Cardiac septum (tissue), 1 donor: Measurements from ENCODE around the gene ABCA2. TPM values are rescaled to one million over a fixed set of nuclear protein-coding genes. Genes with fewer than 3 reads are reported as not detected.

Experiments used
- DNase-seq: peaks from one replicate; pipeline ENCODE4 v3.0.0-alpha.2; 2020; ENCODE audit warnings: low spot score
- intact Hi-C: fragments of 100-400 bp; cut with DNase I; formaldehyde crosslinking; loops from one replicate; pipeline ENCODE4 v1.14.0; 2022
- total RNA-seq: library from RNA; stranded (reverse); fragmentation: NEBNext Ultra II Directional; extraction: Animal tissue kit (Norgen Biotek cat#: 25700); gene quantifications from one replicate; pipeline ENCODE4 v1.2.1, GENCODE V29; 2021
- donor health status: DM: no; HTN: no; CAD: no.

The ABCA2 gene
- total RNA-seq, 1 donor from 2014 or later, result 41.5 TPM

- DNase-seq, result peak; percentile 85
- intact Hi-C loops, result loop anchor here (2.0 kb wide), 1 partner anchor 16 kb away; the partner anchor contains the start of gene PAXX
Measured at GRCh38 chr9:136977223-136977622, 50.8 kb downstream of the ABCA2 start, which contains the start of gene PTGDS. PTGDS (plus strand) TSS chr9:136977504; CDS start chr9:136977579, 75 bp downstream.

DNA sequence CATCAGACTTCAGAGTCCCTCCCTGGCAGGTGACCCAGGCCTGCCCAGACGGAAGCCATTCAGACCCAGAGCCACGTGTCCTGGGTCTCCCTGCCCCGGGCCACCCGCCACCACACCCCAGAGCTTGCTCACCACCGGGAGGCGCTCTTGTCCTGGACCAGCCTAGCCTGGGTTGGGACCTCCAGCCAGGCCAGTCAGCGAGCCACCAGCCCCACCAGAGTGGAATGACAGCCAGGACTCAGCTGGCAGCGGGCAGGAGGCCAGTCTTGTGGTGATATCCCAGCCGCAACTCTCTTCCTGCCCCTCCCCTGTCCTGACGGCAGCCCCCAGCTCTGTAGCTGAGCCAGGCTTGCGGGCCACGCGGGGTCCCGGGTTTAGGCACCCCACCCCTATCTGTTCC lies 52.4 kb downstream of the ABCA2 start:
- DNase-seq, result no peak
- intact Hi-C loops, result loop anchor here (2.0 kb wide), 2 partner anchors 17 to 23 kb away; partner anchors contain the start of genes LCN12 and PAXX

DNA sequence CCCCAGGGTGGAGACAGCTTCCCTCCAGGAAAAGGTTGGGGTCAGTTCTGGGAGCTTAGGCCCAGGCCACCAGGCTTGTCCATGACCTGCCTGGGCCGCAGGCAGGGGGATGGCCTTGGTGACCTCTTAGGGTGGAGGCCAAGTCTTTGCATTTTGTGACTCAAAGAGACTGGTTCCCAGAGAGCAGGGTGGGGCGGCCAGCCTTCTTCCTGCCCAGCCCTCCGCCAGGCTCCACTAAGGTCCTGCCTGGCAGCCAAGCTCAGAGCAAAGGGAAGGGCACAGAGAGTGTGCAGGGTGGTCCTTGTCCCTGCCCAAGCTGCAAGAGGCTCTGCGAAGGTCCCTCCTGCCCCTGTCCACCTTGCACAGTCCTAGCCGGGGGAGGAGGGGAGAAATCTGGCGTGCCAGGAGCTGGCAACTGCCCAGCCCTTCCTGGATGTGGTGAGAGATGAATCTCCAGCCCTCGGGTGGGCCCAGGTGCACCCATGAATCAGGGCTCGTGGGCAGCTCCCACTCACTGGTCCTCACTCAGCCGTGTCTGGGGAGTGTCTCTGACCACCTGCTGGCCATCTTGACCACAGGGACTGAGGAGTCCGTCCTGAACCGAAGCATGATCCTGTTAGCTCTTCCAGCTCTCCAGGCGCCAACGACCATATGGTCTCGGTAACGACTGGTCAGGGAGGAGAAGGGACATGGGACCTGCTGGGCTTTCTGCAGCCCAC lies 53.1 kb downstream of the ABCA2 start:
- DNase-seq, result no peak
- intact Hi-C loops, result loop anchor here (2.0 kb wide), 1 partner anchor 22 kb away; the partner anchor contains the start of gene LCN12

DNA sequence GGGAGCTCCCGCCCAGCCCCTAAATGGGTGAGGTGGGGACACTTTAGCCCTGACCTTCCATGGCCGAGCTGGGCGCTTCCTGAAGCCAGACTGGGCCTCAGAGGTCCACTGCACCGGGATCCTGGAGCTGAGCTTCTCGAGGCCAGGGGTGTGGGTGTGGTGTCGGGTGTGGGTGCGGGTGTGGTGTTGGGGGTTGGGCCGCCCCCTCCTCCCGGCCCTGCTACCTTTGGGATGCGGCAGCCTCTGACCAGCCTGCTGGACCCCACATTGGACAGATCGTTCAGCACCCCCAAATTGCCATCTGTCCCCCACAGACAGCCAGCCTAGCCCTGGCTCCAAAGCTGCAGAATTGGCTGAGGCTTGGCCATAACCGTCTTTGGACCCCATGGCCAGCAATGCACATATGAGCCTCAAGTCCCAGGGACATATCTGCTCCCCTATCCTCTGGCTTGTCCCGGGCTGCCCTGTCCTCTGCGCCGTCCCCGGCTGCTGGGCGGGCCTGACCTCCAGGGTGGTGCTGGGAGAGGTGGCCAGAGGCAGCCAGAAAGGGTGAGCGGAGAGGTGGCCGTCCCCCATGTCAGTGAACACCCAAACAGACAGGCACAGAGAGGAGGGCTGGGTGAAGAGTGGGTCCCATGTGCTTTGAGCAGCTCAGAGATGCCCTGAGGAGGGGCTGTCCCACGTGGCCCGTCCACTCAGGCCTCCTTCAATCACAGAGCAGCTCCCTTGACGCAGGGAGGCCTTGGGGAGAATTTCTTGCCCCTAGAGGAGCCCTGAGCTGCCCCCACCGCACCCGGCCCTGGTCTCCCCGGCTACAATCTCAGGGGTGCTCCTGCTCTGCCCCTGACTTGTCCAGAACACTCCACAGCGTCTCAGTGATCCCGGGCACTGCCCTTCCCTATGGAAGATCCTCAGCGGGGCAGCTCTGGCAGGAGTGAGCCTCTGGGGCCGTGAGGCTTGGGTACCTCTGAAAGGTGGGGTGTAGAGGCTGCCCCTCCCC lies 54.1 kb downstream of the ABCA2 start:
- DNase-seq, result no peak
- intact Hi-C loops, result loop anchor here (2.0 kb wide), 1 partner anchor 21 kb away; the partner anchor contains the start of gene LCN12

GRCh38 chr9:136972743-136973142 lies 55.3 kb downstream of the ABCA2 start:
- intact Hi-C loops, result no loop called here
- DNase-seq, result no peak

GRCh38 chr9:136972335-136972734 lies 55.7 kb downstream of the ABCA2 start:
- DNase-seq, result no peak
- intact Hi-C loops, result no loop called here

DNA sequence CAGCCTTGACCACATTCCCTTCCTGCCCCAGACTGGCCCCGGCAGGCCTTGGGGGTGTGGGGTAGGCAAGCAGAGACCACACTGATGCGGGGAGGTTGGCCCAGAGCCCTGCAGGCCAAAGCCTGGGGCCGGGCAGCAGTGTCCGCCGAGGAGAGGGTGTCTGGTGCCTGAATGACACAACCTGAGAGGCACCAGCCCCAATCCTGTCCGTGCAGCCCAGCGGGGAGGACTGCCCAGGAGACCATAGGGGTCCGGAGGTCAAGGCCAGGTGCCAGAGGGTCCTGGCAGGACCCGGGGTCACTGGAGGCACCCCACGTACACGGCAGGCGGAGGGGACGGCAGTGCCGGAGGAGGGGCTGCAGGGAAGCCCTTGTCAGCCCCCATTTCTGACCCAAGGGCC lies 56.3 kb downstream of the ABCA2 start:
- intact Hi-C loops, result no loop called here
- no peak for DNase-seq

DNA sequence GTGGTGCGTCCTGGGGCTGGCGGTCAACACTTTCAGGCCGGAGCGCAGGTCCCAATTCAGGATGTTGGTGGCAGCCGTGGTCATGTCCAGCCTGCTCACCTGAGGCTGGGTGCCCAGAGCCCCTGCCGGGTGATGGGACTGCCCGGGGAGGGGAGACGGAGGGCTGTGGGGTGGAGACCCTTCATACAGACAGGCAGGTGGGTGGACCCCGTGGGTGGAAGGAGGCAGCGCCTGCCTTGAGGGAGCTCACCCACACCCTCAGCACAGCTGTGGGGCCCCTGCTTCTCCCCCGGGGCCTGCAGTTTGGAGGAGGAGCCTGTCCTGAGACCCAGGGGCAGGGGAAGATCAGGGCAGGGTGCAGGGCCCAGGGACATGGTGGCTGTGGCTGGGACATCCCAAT lies 57.7 kb downstream of the ABCA2 start:
- DNase-seq, result no peak
- intact Hi-C loops, result no loop called here

- intact Hi-C loops, result no loop called here
- DNase-seq, result no peak
Measured at GRCh38 chr9:136969774-136970173, 58.3 kb downstream of the ABCA2 start.

DNA sequence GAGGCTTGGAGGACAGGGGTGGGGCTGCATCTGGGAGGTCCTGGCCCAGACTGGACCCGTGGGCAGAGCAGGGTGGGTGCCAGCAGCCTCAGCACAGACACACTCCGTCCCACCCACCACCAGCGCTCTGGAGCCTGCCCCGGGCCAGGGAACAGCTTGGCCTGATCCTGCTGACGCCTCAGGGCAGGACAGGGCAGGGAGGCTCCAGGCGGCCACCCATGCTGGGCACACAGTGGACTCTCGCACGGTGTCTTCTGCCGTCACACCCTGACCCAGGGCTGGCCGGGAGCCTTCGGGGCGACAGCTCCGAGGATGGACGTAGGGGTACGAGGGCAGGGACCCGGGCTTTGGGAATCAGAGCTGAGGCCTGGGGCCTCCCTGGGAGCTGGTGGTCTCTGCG lies 58.9 kb downstream of the ABCA2 start:
- DNase-seq, result no peak
- intact Hi-C loops, result no loop called here

DNA sequence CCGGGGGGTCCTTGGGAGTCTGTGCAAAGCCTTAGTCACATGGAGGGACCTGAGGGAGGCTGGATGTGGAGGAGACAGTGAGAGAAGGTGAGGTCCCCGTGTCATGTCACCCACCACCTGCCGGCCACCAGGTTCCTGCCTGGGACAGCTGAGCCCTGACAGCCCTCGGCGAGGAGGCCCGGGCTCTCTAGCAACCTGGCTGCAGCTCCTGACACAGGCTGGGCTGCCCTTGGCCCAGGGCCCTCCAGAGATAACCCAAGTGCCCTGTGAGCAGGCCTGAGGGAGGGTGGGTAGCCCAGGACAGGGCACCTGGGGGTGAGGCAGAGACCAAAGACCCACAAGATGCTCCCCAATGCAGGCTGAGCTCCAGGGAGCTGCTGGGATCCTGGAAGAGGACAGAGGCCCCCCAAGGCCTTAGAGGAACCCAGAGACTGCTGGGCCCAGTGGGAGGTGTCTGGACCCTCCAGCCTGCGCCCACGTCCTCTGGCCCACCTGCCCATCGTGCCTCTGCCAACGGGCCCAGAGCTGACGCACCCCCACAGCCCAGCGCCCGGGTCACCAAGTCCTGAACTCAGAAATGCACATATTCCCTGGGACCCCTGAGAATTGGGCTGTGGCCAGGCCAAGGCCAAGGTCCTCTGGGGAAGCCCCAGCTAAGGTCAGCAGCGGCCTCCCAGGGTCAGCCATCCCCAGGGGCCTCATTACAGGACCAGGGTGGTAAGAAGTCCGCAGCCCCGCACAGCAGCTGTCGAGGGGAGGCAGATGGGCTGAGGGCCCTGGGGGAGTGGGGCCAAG lies 59.5 kb downstream of the ABCA2 start:
- DNase-seq, result no peak
- intact Hi-C loops, result no loop called here

GRCh38 chr9:136965771-136966484 lies 62.1 kb downstream of the ABCA2 start:
- intact Hi-C loops, result no loop called here
- no peak for DNase-seq

DNA sequence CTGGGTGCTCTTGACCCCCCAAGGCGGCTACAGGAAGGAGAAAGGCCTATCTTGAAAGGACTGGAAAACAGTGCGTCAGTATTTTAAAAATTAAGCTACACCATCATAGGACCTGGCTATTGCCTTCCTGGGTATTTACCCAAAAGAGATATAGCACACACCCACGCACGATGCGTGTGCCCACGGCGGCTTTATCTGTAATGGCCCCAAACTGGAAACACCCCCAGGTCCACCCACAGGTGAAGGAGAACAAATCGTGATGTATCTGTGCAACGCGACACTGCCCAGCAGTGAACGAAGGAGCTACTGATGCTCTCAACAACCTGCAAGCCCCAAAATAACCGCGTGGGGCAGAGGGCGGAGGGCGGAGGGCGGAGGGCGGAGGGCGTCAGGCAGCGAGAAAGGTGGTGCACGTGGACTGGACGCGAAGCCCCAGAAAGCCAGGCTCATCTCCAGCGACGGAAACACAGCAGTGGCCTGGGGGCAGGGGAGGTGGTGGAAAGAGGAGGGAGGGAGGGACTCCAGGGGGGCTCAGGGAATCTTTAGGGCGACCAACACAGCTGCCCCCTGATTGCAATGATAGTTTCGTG lies 63.1 kb downstream of the ABCA2 start:
- no peak for DNase-seq
- intact Hi-C loops, result no loop called here

- intact Hi-C loops, result no loop called here
Measured at GRCh38 chr9:136964171-136964689, 63.8 kb downstream of the ABCA2 start.

DNA sequence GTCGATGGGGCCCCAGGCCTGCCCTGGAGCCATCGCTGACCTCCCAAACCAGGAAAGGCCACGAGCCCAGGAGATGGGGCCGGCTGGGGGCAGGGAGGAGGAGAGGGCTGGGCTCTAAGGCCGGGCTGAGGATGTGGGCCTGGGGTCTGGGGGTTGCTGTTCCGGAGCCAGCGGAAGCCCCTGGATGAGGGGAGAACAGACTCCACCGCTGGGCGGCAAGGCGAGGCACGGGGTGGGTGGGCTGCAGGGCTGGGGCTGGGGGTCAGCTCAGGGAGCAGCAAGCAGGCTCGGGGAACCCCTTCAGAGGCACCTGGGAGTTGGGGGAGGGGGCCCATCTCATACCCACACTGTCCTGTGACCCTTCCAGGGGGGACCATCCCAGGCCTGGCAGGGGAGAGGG lies 64.3 kb downstream of the ABCA2 start:
- intact Hi-C loops, result no loop called here
- DNase-seq, result no peak

More at GRCh38 chr9:136964171-136964689, 63.8 kb downstream of the ABCA2 start:
- no peak for DNase-seq

GRCh38 chr9:136963341-136963740 lies 64.7 kb downstream of the ABCA2 start:
- no peak for DNase-seq
- intact Hi-C loops, result no loop called here

DNA sequence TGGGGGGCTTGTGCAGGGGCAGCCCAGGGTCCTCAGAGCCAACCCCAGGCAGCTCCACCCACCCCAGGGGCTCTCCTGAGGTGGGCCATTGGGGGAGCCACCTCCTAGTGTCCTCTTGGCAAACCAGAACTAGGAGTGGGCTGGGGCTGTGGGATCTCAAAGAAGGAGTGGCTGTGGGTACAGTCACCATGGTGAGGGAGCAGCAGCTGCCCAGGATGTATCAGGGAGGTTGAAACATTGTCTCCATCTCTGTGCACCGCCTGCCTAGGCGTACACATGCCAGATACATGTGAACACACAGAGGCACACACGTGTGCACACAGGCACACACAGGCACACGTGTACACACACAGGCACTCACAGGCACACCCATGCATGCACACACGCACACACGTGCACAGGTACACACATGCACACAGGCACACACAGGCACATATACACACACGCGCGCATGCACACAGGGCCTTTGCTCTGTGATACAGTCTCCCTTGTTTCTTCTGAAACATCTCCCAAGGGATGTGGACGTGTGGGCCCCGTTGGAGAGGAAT lies 65.3 kb downstream of the ABCA2 start:
- DNase-seq, result no peak
- intact Hi-C loops, result no loop called here

DNA sequence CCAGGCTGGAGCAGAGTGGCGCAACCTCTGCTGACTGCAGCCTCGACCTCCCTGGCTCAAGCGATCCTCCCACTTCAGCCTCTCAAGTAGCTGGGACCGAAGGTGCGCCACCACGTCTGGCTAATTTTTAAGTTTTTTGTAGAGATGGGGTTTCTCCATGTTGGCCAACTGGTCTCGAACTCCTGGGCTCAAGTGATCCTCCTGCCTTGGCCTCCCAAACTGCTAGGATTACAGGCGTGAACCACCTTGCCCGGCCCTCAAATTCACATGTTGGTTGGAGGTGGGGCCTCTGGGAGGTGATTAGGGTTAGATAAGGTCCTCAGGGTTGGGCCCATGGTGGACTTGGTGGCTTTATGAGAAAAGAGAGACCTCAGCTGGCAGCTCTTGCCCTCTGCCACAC lies 65.9 kb downstream of the ABCA2 start:
- no peak for DNase-seq
- intact Hi-C loops, result no loop called here
